Mucosa of descending colon (tissue), 3 donors: ENCODE results near the gene CDH4. TPM values are rescaled to one million over a fixed set of nuclear protein-coding genes. Genes with fewer than 3 reads are reported as not detected.

Source experiments
- ATAC-seq: fragments of 200-7000 bp; cut with Tn5 transposase; one replicate; pipeline ENCODE4 v1.9.1; 2020; ENCODE audit warnings: mild to moderate bottlenecking, moderate library complexity
- DNase-seq, 3 donors: peaks; one replicate each; pipeline ENCODE4 v3.0.0-alpha.2; 2020
- H3K36me3 ChIP-seq: fragments of 200-600 bp; one replicate; pipeline ENCODE4 v1.8.0; 2021; ENCODE audit warnings: low read depth, mild to moderate bottlenecking
- H3K4me1 ChIP-seq: fragments of 200-600 bp; one replicate; pipeline ENCODE4 v1.8.0; 2021; ENCODE audit warnings: low read depth, mild to moderate bottlenecking
- H3K4me3 ChIP-seq: fragments of 200-600 bp; one replicate; pipeline ENCODE4 v1.8.0; 2021; ENCODE audit warnings: mild to moderate bottlenecking
- H3K9me3 ChIP-seq: fragments of 200-600 bp; one replicate; pipeline ENCODE4 v1.8.0; 2021; ENCODE audit warnings: mild to moderate bottlenecking
- intact Hi-C, 2 donors: fragments of 100-400 bp; cut with DNase I in 1 of 2; cut with micrococcal nuclease in 1 of 2; formaldehyde crosslinking; loops; one replicate each; pipeline versions ENCODE4 v1.11.0 to v1.11.1; 2022; cut with DNase I, micrococcal nuclease
- total RNA-seq, 3 donors: library from RNA; stranded (reverse); fragmentation: NEBNext Ultra II Directional in 2 of 3; extraction: Animal tissue kit (Norgen Biotek cat#: 25700) in 2 of 3; gene quantifications; one replicate each; pipeline versions ENCODE4 v1.2.1 to v1.2.4, GENCODE V29; 2021 to 2023
- TF ChIP-seq, protein P1 (sequence below): fragments of 200-600 bp; IDR thresholded peaks from one replicate; pipeline ENCODE4 v1.8.0; 2022; ENCODE audit warnings: antibody characterized with exemption, mild to moderate bottlenecking
- donor health status: DM: no; HTN: no; CAD: no; lungs with moderate emphysema.
- donor health status: DM: no; HTN: no; CAD: no.
- donor health status: DM: no; HTN: yes; CAD: no.

Gene CDH4
- total RNA-seq, 3 donors from 2014 or later = 0.16 TPM; not detected in 2

DNA sequence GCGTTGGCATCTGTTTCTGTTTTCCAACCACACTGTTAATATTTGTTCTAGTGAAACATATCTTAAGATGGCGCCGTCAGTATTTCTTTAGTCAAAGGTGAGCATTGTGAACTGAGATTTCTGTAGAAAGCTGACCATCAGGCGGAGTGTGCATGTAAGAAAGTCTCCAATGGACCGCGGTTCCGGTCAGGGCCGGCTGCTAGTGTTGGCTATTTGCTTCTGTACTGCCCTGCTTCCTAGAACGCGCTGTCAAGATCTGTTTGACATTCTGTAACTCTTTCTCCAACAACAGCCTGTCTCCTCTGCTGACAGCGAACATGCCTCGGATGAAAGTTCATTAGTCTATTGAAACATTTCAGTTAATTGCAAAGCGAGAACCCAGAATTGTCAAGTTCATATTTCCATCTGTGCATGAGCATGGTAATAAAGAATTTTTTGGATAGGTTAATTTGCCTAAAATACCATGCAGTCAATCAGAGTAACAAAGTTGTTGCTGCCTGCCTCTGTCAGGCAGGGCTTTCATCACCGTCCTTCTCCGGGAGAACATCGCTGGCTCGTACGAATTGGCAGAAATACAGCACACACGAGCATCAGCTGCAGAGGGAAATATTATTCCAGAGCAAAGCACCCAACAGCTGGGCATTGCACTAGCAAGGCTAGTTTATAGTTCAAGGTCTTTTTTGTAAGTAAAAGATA is 369.1 kb downstream of the CDH4 start:
- TF ChIP-seq, protein P1, sequence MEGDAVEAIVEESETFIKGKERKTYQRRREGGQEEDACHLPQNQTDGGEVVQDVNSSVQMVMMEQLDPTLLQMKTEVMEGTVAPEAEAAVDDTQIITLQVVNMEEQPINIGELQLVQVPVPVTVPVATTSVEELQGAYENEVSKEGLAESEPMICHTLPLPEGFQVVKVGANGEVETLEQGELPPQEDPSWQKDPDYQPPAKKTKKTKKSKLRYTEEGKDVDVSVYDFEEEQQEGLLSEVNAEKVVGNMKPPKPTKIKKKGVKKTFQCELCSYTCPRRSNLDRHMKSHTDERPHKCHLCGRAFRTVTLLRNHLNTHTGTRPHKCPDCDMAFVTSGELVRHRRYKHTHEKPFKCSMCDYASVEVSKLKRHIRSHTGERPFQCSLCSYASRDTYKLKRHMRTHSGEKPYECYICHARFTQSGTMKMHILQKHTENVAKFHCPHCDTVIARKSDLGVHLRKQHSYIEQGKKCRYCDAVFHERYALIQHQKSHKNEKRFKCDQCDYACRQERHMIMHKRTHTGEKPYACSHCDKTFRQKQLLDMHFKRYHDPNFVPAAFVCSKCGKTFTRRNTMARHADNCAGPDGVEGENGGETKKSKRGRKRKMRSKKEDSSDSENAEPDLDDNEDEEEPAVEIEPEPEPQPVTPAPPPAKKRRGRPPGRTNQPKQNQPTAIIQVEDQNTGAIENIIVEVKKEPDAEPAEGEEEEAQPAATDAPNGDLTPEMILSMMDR = no peak
- DNase-seq = no peak
- no peak overlapping the region for H3K4me3 ChIP-seq
- intact Hi-C loops = no loop called here
- no peaks in the 10 kb centered on the region for H3K36me3 ChIP-seq
- ATAC-seq = no peak
- no peaks in the 10 kb centered on the region for H3K4me1 ChIP-seq
- no peaks in the 10 kb centered on the region for H3K9me3 ChIP-seq

DNA sequence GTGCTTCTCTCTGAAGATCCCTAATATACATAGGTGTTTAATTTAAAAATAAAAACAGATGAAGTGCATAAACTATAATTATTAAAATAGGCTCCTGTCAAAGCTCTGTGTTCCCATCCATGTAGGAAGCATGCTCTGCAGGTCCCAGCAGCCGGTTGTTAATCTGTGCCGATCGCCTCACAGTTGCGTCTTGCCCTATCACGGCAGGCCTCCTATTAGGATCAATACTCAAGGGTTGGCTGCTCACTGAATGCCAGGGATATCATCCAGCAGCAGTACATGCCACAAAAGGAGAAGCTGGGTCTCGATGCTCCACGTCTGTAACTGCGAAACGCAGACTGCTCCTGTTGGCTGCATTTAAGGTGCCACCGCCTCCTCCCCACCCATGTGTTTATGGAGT is 369.8 kb downstream of the CDH4 start:
- Histone ChIP-seq H3K9me3 (no peaks in the 10 kb centered on the region), H3K4me3 (no peak overlapping the region), H3K4me1 (no peaks in the 10 kb centered on the region), H3K36me3 (no peaks in the 10 kb centered on the region)
- intact Hi-C loops = no loop called here
- TF ChIP-seq, protein P1 = no peak
- ATAC-seq (no peak), DNase-seq (no peak)

DNA sequence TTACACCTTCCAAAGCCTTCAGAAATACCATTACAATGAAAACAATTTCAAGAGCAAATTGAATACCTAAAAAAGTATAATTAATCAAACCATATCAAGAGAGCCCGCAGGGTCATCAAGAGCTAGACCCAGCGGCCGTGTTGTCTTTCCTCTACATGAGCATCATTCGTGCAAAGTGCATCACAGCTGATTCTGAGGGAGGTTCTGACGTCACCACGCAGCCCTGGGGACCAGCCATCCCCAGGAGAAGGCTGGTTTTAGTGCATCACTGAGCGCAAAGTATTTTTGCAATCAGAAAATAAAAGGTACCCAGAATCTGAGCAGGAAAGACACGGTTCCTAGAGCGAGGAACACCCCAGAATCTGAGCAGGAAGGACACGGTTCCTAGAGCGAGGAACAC is 371.4 kb downstream of the CDH4 start:
- ATAC-seq = no peak
- H3K9me3 ChIP-seq = no peaks in the 10 kb centered on the region
- intact Hi-C loops = no loop called here

DNA sequence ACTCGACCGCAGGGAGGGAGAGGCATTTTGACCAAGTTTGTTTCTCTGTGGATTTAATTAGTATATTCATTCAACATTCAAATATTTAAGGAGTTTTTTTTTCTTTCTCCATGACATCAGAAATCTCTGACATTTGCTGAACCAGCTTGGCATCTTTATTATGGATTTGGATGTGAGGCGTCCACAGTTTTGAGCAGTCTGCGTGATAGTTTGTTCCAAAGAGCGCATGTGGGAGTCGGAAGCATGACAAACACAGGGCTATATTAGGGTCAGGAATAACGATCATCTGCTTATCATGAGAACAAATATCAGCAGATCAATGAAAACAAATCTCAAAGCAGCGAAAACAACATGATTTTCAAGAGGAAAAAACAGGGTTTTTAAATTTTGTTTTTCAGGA is 373.2 kb downstream of the CDH4 start:
- no peak for ATAC-seq
- Histone ChIP-seq H3K36me3 (no peaks in the 10 kb centered on the region), H3K4me1 (no peaks in the 10 kb centered on the region), H3K4me3 (no peak overlapping the region), H3K9me3 (no peaks in the 10 kb centered on the region)
- no peak for DNase-seq
- TF ChIP-seq, protein P1 = no peak
- intact Hi-C loops = no loop called here

More for the DNA sequence above, 371.4 kb downstream of the CDH4 start:
- no peak overlapping the region for H3K4me3 ChIP-seq
- TF ChIP-seq, protein P1 = no peak
- DNase-seq = no peak
- H3K4me1 ChIP-seq = no peaks in the 10 kb centered on the region
- H3K36me3 ChIP-seq = no peaks in the 10 kb centered on the region

DNA sequence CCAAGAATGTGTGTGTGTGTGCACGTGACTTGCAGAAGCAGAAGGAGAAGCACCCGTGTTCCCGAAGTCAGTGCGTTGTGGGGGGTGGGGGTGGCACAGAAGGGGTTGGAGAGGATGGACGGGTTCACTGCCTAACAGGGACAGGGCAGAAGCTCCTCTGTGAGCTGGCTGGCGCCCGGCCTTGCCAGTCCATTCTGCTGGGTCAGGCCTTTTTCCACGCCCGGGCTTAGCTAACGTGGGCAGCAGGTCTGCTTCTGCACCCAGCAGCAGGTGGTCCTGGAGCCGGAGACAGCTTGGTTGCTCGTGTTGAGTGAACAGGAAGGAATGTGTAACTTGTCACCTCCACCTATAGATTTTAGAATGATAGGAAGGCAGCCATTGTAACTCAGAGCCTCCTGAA is 374.4 kb downstream of the CDH4 start:
- intact Hi-C loops = no loop called here

More for the DNA sequence above, 374.4 kb downstream of the CDH4 start:
- DNase-seq (no peak), ATAC-seq (no peak)
- Histone ChIP-seq H3K36me3 (no peaks in the 10 kb centered on the region), H3K4me1 (no peaks in the 10 kb centered on the region), H3K4me3 (no peak overlapping the region), H3K9me3 (no peaks in the 10 kb centered on the region)
- TF ChIP-seq, protein P1 = no peak
